ENCODE measurements around the gene FCRL1. TPM values are rescaled to one million over a fixed set of nuclear protein-coding genes. Genes with fewer than 3 reads are reported as not detected.

The FCRL1 gene
- total RNA-seq, 3 donors from 2014 or later = 0.17 to 1.4 TPM; not detected in 1

GRCh38 chr1:157834430-157834829, 14.5 kb upstream of the FCRL1 start:
- DNase-seq (no peak), ATAC-seq (no peak)
- Histone ChIP-seq H3K36me3 (ENCODE audit: low read depth) (no peaks in the 10 kb centered on the region), H3K4me1 (ENCODE audit: low read depth) (no peaks in the 10 kb centered on the region), H3K9me3 (no peaks in the 10 kb centered on the region), H3K4me3 (no peak overlapping the region)
- intact Hi-C loops (cut with DNase I, micrococcal nuclease) = no loop called here
- no peak for TF ChIP-seq CTCF (IDR thresholded peaks at IDR 0.05)

- intact Hi-C loops (cut with DNase I, micrococcal nuclease) = no loop called here
- no peak for DNase-seq
- Histone ChIP-seq H3K36me3 (ENCODE audit: low read depth) (no peaks in the 10 kb centered on the region), H3K9me3 (no peaks in the 10 kb centered on the region), H3K4me1 (ENCODE audit: low read depth) (no peaks in the 10 kb centered on the region), H3K4me3 (no peak overlapping the region)
- ATAC-seq = no peak
- no peak for TF ChIP-seq CTCF (IDR thresholded peaks at IDR 0.05)
Observed at GRCh38 chr1:157833145-157833544, 13.2 kb upstream of the FCRL1 start.

DNA sequence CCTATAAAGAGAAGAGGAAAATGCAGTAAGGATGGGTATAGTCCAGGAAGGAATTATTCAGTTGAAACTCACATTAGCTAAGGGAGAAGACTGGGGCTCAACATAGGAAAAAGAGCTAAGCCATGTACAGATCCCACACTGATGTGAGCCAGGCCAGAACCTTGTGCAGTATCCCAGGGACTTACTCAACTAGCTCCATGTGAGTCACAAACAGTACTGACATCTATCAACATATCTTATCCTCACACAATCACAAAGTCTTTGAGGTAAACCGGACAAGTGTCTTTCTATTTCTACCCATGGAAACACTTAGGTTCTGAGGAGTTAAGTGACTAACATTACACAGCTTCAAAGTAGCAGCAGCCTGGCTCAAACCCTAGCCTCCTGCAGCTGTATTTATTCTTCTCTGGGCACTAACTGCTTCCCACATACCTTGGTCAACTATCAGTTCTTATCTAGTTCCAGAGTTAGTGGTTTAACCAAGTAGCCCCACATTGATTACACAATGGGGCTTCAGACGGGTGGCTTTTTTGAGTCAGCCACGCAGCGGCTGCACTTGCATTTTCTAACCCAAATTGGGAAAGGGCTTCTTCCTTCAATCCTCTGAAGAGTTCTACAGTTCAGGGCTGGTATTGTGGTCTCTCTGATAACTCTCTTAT, 12.2 kb upstream of the FCRL1 start:
- H3K4me1 ChIP-seq (ENCODE audit: low read depth) = no peaks in the 10 kb centered on the region
- H3K9me3 ChIP-seq = no peaks in the 10 kb centered on the region
- no peaks in the 10 kb centered on the region for H3K36me3 ChIP-seq (ENCODE audit: low read depth)
- no peak overlapping the region for H3K4me3 ChIP-seq
- DNase-seq (no peak), ATAC-seq (no peak)
- no peak for TF ChIP-seq CTCF (IDR thresholded peaks at IDR 0.05)
- intact Hi-C loops (cut with DNase I, micrococcal nuclease) = no loop called here

GRCh38 chr1:157830887-157831286, 11.0 kb upstream of the FCRL1 start:
- H3K4me3 ChIP-seq = no peak overlapping the region
- ATAC-seq (no peak), DNase-seq (no peak)
- H3K4me1 ChIP-seq (ENCODE audit: low read depth) = no peaks in the 10 kb centered on the region
- no peaks in the 10 kb centered on the region for H3K9me3 ChIP-seq
- no peak for TF ChIP-seq CTCF (IDR thresholded peaks at IDR 0.05)
- H3K36me3 ChIP-seq (ENCODE audit: low read depth) = no peaks in the 10 kb centered on the region
- intact Hi-C loops (cut with DNase I, micrococcal nuclease) = no loop called here

DNA sequence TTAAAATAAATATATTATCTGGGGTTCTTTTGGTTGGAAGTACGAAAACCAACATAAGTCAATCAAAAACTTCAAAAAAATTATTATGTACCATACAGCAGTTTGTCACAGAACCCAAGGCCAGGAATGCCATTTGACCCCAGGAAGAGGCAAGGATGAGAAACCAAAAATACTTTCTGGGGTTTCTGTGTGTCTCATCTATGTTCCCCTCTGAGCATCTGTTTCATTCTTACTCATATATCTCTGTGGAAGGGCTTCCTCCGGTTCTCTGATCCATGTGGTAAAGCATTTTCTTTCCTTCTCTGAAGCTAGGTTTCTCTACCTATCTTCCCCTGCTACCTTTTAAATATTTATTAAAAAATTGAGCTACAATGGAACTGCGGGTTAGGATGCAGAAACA, 9.8 kb upstream of the FCRL1 start:
- no peak for ATAC-seq
- intact Hi-C loops (cut with DNase I, micrococcal nuclease) = no loop called here
- no peak for TF ChIP-seq CTCF (IDR thresholded peaks at IDR 0.05)

DNA sequence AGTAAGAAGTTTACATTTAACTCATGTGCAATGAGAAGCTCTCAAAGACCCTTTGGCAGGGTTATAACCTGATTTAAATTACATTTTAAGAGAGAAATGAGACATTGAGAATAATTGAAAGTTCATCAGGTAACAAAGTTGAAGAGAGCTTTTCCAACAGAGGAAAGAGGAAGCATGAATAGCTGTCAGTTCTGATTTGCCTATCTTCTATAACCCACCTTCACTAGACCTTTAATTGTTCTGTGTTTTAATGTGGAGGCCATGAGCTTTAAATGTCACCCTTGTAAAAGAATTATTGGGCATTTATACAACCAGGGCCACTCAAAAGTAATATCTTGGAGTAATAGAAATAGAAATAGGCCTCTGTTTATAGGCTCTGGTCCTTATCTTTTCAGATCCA, 9.3 kb upstream of the FCRL1 start:
- Histone ChIP-seq H3K36me3 (ENCODE audit: low read depth) (no peaks in the 10 kb centered on the region), H3K4me3 (no peak overlapping the region), H3K4me1 (ENCODE audit: low read depth) (no peaks in the 10 kb centered on the region), H3K9me3 (no peaks in the 10 kb centered on the region)
- no peak for DNase-seq
- no peak for TF ChIP-seq CTCF (IDR thresholded peaks at IDR 0.05)
- intact Hi-C loops (cut with DNase I, micrococcal nuclease) = no loop called here
- ATAC-seq = no peak

More for the DNA sequence above, 9.8 kb upstream of the FCRL1 start:
- no peaks in the 10 kb centered on the region for H3K36me3 ChIP-seq (ENCODE audit: low read depth)
- H3K9me3 ChIP-seq = no peaks in the 10 kb centered on the region
- DNase-seq = no peak
- no peaks in the 10 kb centered on the region for H3K4me1 ChIP-seq (ENCODE audit: low read depth)
- H3K4me3 ChIP-seq = no peak overlapping the region

Data from mucosa of descending colon (tissue), 3 donors.